H1 (cell line): ENCODE measurements around the gene SRMS. TPM values are rescaled to one million over a fixed set of nuclear protein-coding genes. Genes with fewer than 3 reads are reported as not detected.

Source experiments
- CTCF ChIA-PET: fragments of 300-600 bp; sonication (Branson Sonifier 250); formaldehyde crosslinking; loops from one replicate; lab custom pipeline; 2021; ENCODE audit not compliant: partially characterized antibody; lab: Charles Lee
- POLR2A ChIA-PET: fragments of 300-600 bp; sonication (Branson Sonifier 250); formaldehyde crosslinking; loops from one replicate; lab custom pipeline; 2021; ENCODE audit warnings: inconsistent platforms; ENCODE audit not compliant: partially characterized antibody; lab: Charles Lee
- DNase-seq, 2 experiments: peaks; one replicate each; pipeline versions ENCODE4 v3.0.0 to v3.0.0-alpha.2; 2010 to 2022; ENCODE audit warnings: low spot score in 2 of 2, low read depth in 1 of 2, mixed read lengths in 1 of 2
- FAIRE-seq: peaks from 2 replicates; lab custom pipeline; 2011; peaks lifted over from hg19 to GRCh38; lab: Jason Lieb, UNC
- H2AFZ ChIP-seq: 2 replicates; pipeline ENCODE4 v1.8.1; 2012; ENCODE audit warnings: low read length, inconsistent platforms
- H2AK5ac ChIP-seq: 2 replicates; pipeline ENCODE4 v1.6.1; 2013; ENCODE audit warnings: low read depth, low read length
- H2BK120ac ChIP-seq: replicated peaks from 2 replicates; pipeline ENCODE3; 2013; ENCODE audit warnings: low read depth, low read length, inconsistent platforms
- H2BK12ac ChIP-seq: 2 replicates; pipeline ENCODE4 v1.6.1; 2013; ENCODE audit warnings: low read depth, low read length
- H2BK15ac ChIP-seq: 2 replicates; pipeline ENCODE4 v1.6.1; 2013; ENCODE audit warnings: low read length
- H2BK20ac ChIP-seq: 2 replicates; pipeline ENCODE4 v1.6.1; 2013; ENCODE audit warnings: low read length
- H2BK5ac ChIP-seq: 2 replicates; pipeline ENCODE4 v1.6.1; 2013; ENCODE audit warnings: low read depth, low read length
- H3K14ac ChIP-seq: 2 replicates; pipeline ENCODE4 v1.6.1; 2013; ENCODE audit warnings: inconsistent platforms; ENCODE audit not compliant: insufficient read length
- H3K18ac ChIP-seq: 2 replicates; pipeline ENCODE4 v1.6.1; 2013; ENCODE audit warnings: low read length; ENCODE audit errors: extremely low read depth
- H3K23ac ChIP-seq: 2 replicates; pipeline ENCODE4 v1.6.1; 2013; ENCODE audit warnings: inconsistent platforms; ENCODE audit not compliant: insufficient read length
- H3K23me2 ChIP-seq: 2 replicates; pipeline ENCODE4 v1.6.1; 2013; ENCODE audit warnings: low read depth, low read length
- H3K27ac ChIP-seq: 2 replicates; pipeline ENCODE4 v1.6.1; 2011; ENCODE audit warnings: low read depth, low read length, inconsistent platforms
- H3K27me3 ChIP-seq, 4 experiments: replicated peaks in 1 of 4; 1 replicate in 1 of 4; 2 replicates in 3 of 4; pipeline versions ENCODE4 v1.6.1 to v1.8.1; 2011 to 2013; ENCODE audit warnings: low read length in 3 of 4, mild to moderate bottlenecking in 3 of 4, inconsistent platforms in 2 of 4, mixed read lengths in 2 of 4, moderate library complexity in 1 of 4; ENCODE audit not compliant: control insufficient read depth in 3 of 4, insufficient read depth in 3 of 4; ENCODE audit errors: extremely low read depth in 1 of 4
- H3K36me3 ChIP-seq, 4 experiments: 2 replicates each; pipeline versions ENCODE4 v1.6.1 to v1.8.1; 2011 to 2013; ENCODE audit warnings: mild to moderate bottlenecking in 4 of 4, low read length in 3 of 4, moderate library complexity in 2 of 4, control low read depth in 1 of 4, inconsistent platforms in 1 of 4; ENCODE audit not compliant: insufficient read depth in 4 of 4, control insufficient read depth in 2 of 4
- H3K4ac ChIP-seq: replicated peaks from 2 replicates; pipeline ENCODE3; 2013; ENCODE audit warnings: low read length, low read depth, mixed read lengths, inconsistent platforms; ENCODE audit not compliant: insufficient read length
- H3K4me1 ChIP-seq, 4 experiments: replicated peaks in 1 of 4; 1 replicate in 1 of 4; 2 replicates in 3 of 4; pipeline versions ENCODE4 v1.6.1 to v1.8.1; 2011 to 2013; ENCODE audit warnings: low read length in 3 of 4, inconsistent platforms in 2 of 4, mixed read lengths in 1 of 4; ENCODE audit not compliant: insufficient read depth in 4 of 4, control insufficient read depth in 3 of 4
- H3K4me2 ChIP-seq, 2 experiments: 2 replicates each; pipeline versions ENCODE4 v1.6.1 to v1.8.1; 2011 to 2013; ENCODE audit warnings: low read depth in 2 of 2, low read length in 2 of 2, control low read depth in 1 of 2, inconsistent platforms in 1 of 2, mild to moderate bottlenecking in 1 of 2; ENCODE audit not compliant: insufficient read depth in 1 of 2
- H3K4me3 ChIP-seq, 4 experiments: fragments of 200-600, 300-600 bp in 1 of 4; sonication (generic), shearing (Covaris generic), sonication (Bioruptor Twin) in 1 of 4; 2 replicates each; pipeline versions ENCODE4 v1.5.1 to v1.8.1; 2011 to 2016; ENCODE audit warnings: low read length in 4 of 4, low read depth in 3 of 4, control low read depth in 2 of 4, inconsistent platforms in 2 of 4, mild to moderate bottlenecking in 2 of 4, mixed read lengths in 1 of 4, moderate library complexity in 1 of 4; ENCODE audit not compliant: insufficient read depth in 2 of 4; ENCODE audit errors: extremely low read depth in 1 of 4
- H3K56ac ChIP-seq: replicated peaks from 2 replicates; pipeline ENCODE3; 2013; ENCODE audit warnings: low read depth, mild to moderate bottlenecking, mixed read lengths, low read length, inconsistent platforms; ENCODE audit not compliant: insufficient read length
- H3K79me1 ChIP-seq: 2 replicates; pipeline ENCODE4 v1.6.1; 2013; ENCODE audit warnings: low read depth, low read length, control low read depth
- H3K79me2 ChIP-seq, 2 experiments: 2 replicates each; pipeline versions ENCODE4 v1.6.1 to v1.8.1; 2012 to 2013; ENCODE audit warnings: low read length in 2 of 2, mild to moderate bottlenecking in 2 of 2, inconsistent platforms in 1 of 2; ENCODE audit not compliant: insufficient read depth in 2 of 2, control insufficient read depth in 1 of 2
- H3K9ac ChIP-seq, 4 experiments: replicated peaks in 1 of 4; 1 replicate in 1 of 4; 2 replicates in 3 of 4; pipeline versions ENCODE4 v1.6.1 to v1.8.1; 2011 to 2013; ENCODE audit warnings: low read depth in 3 of 4, low read length in 3 of 4, control low read depth in 2 of 4, mild to moderate bottlenecking in 2 of 4, moderate library complexity in 2 of 4, inconsistent platforms in 1 of 4; ENCODE audit errors: extremely low read depth in 1 of 4
- H3K9me3 ChIP-seq, 2 experiments: 2 replicates each; pipeline versions ENCODE4 v1.6.1 to v1.8.1; 2012 to 2013; ENCODE audit warnings: mild to moderate bottlenecking in 2 of 2, moderate library complexity in 2 of 2, control low read depth in 1 of 2, inconsistent platforms in 1 of 2, low read depth in 1 of 2, low read length in 1 of 2, mixed read lengths in 1 of 2; ENCODE audit not compliant: insufficient read depth in 2 of 2
- H4K20me1 ChIP-seq, 2 experiments: replicated peaks in 1 of 2; 2 replicates each; pipeline versions ENCODE3 to v1.8.1; 2011 to 2013; ENCODE audit warnings: inconsistent platforms in 2 of 2, low read length in 2 of 2, mild to moderate bottlenecking in 1 of 2; ENCODE audit not compliant: insufficient read depth in 2 of 2, control insufficient read depth in 1 of 2
- H4K5ac ChIP-seq: 2 replicates; pipeline ENCODE4 v1.6.1; 2013; ENCODE audit warnings: low read length, low read depth, mixed read lengths, inconsistent platforms; ENCODE audit not compliant: insufficient read length
- H4K8ac ChIP-seq: 2 replicates; pipeline ENCODE4 v1.8.0; 2013; ENCODE audit warnings: mild to moderate bottlenecking, moderate library complexity, low read length, inconsistent platforms; ENCODE audit not compliant: insufficient read depth; ENCODE audit errors: extremely low read depth
- H4K91ac ChIP-seq: replicated peaks from 2 replicates; pipeline ENCODE3; 2013; ENCODE audit warnings: low read length, mixed read lengths, inconsistent platforms; ENCODE audit not compliant: insufficient read length
- BACH1 ChIP-seq: IDR thresholded peaks from 2 replicates; pipeline ENCODE4 v1.6.1; 2012; ENCODE audit warnings: low read length, improper control_type of control experiment
- EZH2 ChIP-seq: fragments of 200-600 bp; sonication (generic); IDR thresholded peaks from 2 replicates; pipeline ENCODE4 v1.7.1; 2012; ENCODE audit warnings: low read depth, mild to moderate bottlenecking, moderate library complexity, low read length, inconsistent platforms; ENCODE audit not compliant: severe bottlenecking
- JUND ChIP-seq: IDR thresholded peaks from 2 replicates; pipeline ENCODE4 v1.6.1; 2011; ENCODE audit warnings: mild to moderate bottlenecking, improper control_type of control experiment, low read length
- MAX ChIP-seq: IDR thresholded peaks from 2 replicates; pipeline ENCODE4 v1.6.1; 2012; ENCODE audit warnings: inconsistent platforms
- NANOG ChIP-seq: IDR thresholded peaks from 2 replicates; pipeline ENCODE4 v1.6.1; 2011; ENCODE audit warnings: low read length, low read depth, mild to moderate bottlenecking, inconsistent platforms; ENCODE audit not compliant: insufficient read depth, poor library complexity, severe bottlenecking
- POLR2AphosphoS5 ChIP-seq: IDR thresholded peaks from 2 replicates; pipeline ENCODE4 v1.6.1; 2011; ENCODE audit warnings: low read depth, low read length
- WGBS, 2 experiments: shearing (Covaris generic) in 1 of 2; methylation state at CpG; one replicate each; pipeline versions ENCODE4 v1.1.6 to v1.1.7; 2013 to 2015; ENCODE audit warnings: low lambda C conversion rate in 2 of 2, mixed read lengths in 2 of 2, inconsistent platforms in 1 of 2, low coverage in 1 of 2, missing lambda C conversion rate in 1 of 2; ENCODE audit not compliant: insufficient replicate concordance in 2 of 2, insufficient coverage in 1 of 2, insufficient read length in 1 of 2; ENCODE audit errors: extremely low coverage in 1 of 2, missing lambda C conversion rate in 1 of 2; 5-methylcytosine and 5-hydroxymethylcytosine counted together
- polyA plus RNA-seq, 7 experiments: library from polyadenylated mRNA; depleted of rRNA in 3 of 7; stranded (reverse) in 5 of 7; unstranded in 2 of 7; fragments of >200 nt in 5 of 7; fragments of 200-250 nt in 2 of 7; gene quantifications; 1 replicate in 5 of 7; 2 replicates in 1 of 7; 4 replicates in 1 of 7; pipeline versions ENCODE4 v1.2.1 to v1.2.3, GENCODE V29; 2011 to 2013; ENCODE audit warnings: missing spikeins in 2 of 7, mixed read lengths in 2 of 7
- total RNA-seq: library from RNA; stranded (reverse); fragmentation: NEBNext Ultra II Directional; extraction: Animal tissue kit (Norgen Biotek cat#: 25700); gene quantifications from 2 replicates; pipeline ENCODE4 v1.2.1, GENCODE V29; 2021
- TF ChIP-seq, protein P1 (sequence below), 3 experiments: IDR thresholded peaks; 1 replicate in 2 of 3; 2 replicates in 1 of 3; pipeline versions ENCODE4 v1.5.1 to v1.6.1; 2011; ENCODE audit warnings: low read length in 3 of 3, mild to moderate bottlenecking in 3 of 3, inconsistent platforms in 2 of 3, low read depth in 1 of 3, moderate library complexity in 1 of 3; ENCODE audit not compliant: insufficient read depth in 1 of 3; ENCODE audit errors: control extremely low read depth in 1 of 3

The SRMS gene
- total and polyA plus RNA-seq, 2 of the 8 experiments (the other 6 are each of a cell fraction or from before 2014, with no cell fraction given): 0.39 to 0.76 TPM

GRCh38 chr20:63497138-63497945, 50.2 kb downstream of the SRMS start:
- no peak overlapping the region for H3K4ac ChIP-seq
- ChIA-PET CTCF (interaction anchor here (0.5 to 3.4 kb wide), 28 partner anchors 8 to 1170 kb away, joined by 3 to 39 read pairs (median 6); partner anchors contain the start of genes PPDPF, PTK6 and TPD52L2), POLR2A (interaction anchor here (0.9 to 2.4 kb wide), 7 partner anchors 9 to 161 kb away, joined by 3 to 22 read pairs (median 4); partner anchors contain the start of genes PPDPF and RTEL1)
- 81% methylated on average over 13 of the region's 20 CpGs; no CpG with 5 or more reads in 1 of the 2 experiments for WGBS, 2 experiments
- peak overlapping the region in 1 of 4 experiments; percentile 66; a peak in 2 of 8 replicates for H3K4me3 ChIP-seq
- no peak overlapping the region for H3K27ac ChIP-seq
- H3K36me3 ChIP-seq: peaks cover 0 to 4% (median under 1%) of the 10 kb centered on the region in 4 experiments; a peak in 5 of 8 replicates
- peak overlapping the region; percentile 24; the same call in 1 of the 2 replicates for H2BK5ac ChIP-seq
- no peak overlapping the region for H4K8ac ChIP-seq
- peaks cover 11 to 42% (median 35%) of the 10 kb centered on the region in 4 experiments for H3K27me3 ChIP-seq
- no peak overlapping the region for H3K56ac ChIP-seq
- H2AFZ ChIP-seq: no peak overlapping the region
- H2AK5ac ChIP-seq: peak overlapping the region; percentile 5; the same call in 1 of the 2 replicates
- H3K23me2 ChIP-seq: peaks cover 8% of the 10 kb centered on the region; the same call in 1 of the 2 replicates
- no peak overlapping the region for H2BK15ac ChIP-seq
- peak overlapping the region; percentile 39; the same call in 1 of the 2 replicates for H2BK12ac ChIP-seq
- H3K79me2 ChIP-seq: no peaks in the 10 kb centered on the region
- peaks cover 0 to 6% of the 10 kb centered on the region in 2 experiments for H4K20me1 ChIP-seq
- H3K9me3 ChIP-seq: no peaks in the 10 kb centered on the region
- H2BK120ac ChIP-seq: no peak overlapping the region
- no peaks in the 10 kb centered on the region for H3K79me1 ChIP-seq
- H3K14ac ChIP-seq: no peak overlapping the region
- H3K9ac ChIP-seq: no peak overlapping the region
- peak in 1 of 2 experiments; percentile 53 for DNase-seq
- H2BK20ac ChIP-seq: no peak overlapping the region
- peak overlapping the region; percentile 56 to 74; a peak in 3 of 4 replicates for H3K4me2 ChIP-seq
- H3K23ac ChIP-seq: no peak overlapping the region
- peak overlapping the region; percentile 54 for H4K91ac ChIP-seq
- no peak overlapping the region for H4K5ac ChIP-seq
- H3K4me1 ChIP-seq: peaks cover 0 to 27% (median 17%) of the 10 kb centered on the region in 4 experiments; a peak in 6 of 7 replicates
- TF ChIP-seq, protein P1, sequence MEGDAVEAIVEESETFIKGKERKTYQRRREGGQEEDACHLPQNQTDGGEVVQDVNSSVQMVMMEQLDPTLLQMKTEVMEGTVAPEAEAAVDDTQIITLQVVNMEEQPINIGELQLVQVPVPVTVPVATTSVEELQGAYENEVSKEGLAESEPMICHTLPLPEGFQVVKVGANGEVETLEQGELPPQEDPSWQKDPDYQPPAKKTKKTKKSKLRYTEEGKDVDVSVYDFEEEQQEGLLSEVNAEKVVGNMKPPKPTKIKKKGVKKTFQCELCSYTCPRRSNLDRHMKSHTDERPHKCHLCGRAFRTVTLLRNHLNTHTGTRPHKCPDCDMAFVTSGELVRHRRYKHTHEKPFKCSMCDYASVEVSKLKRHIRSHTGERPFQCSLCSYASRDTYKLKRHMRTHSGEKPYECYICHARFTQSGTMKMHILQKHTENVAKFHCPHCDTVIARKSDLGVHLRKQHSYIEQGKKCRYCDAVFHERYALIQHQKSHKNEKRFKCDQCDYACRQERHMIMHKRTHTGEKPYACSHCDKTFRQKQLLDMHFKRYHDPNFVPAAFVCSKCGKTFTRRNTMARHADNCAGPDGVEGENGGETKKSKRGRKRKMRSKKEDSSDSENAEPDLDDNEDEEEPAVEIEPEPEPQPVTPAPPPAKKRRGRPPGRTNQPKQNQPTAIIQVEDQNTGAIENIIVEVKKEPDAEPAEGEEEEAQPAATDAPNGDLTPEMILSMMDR (IDR thresholded peaks at IDR 0.05; ENCODE audit: control extremely low read depth in 1 of 3, insufficient read depth in 1 of 3, low read depth in 1 of 3, low read length in 3 of 3): no peak
- no peak for TF ChIP-seq POLR2AphosphoS5
- TF ChIP-seq NANOG: no peak
- TF ChIP-seq MAX: no peak
- TF ChIP-seq EZH2: peak; percentile 1
- TF ChIP-seq JUND: no peak
- no peak for TF ChIP-seq BACH1
- no peak for FAIRE-seq
- peak overlapping the region; percentile 4; the same call in 1 of the 2 replicates for H3K18ac ChIP-seq
